H1 (cell line): ENCODE results near the gene VPS41. TPM values are rescaled to one million over a fixed set of nuclear protein-coding genes. Genes with fewer than 3 reads are reported as not detected.

Source experiments
- SIN3A ChIP-seq, 2 experiments: IDR thresholded peaks in 1 of 2; conservative IDR thresholded peaks in 1 of 2; 2 replicates each; pipeline ENCODE4 v1.6.1; 2011 to 2012; ENCODE audit warnings: low read length in 2 of 2, improper control_type of control experiment in 1 of 2, low read depth in 1 of 2, mild to moderate bottlenecking in 1 of 2
- SIRT6 ChIP-seq: IDR thresholded peaks from one replicate; pipeline ENCODE4 v1.7.1; 2012; ENCODE audit warnings: low read length, inconsistent platforms
- TAF1 ChIP-seq: IDR thresholded peaks from 2 replicates; pipeline ENCODE4 v1.6.1; 2011; ENCODE audit warnings: mild to moderate bottlenecking, low read depth, low read length
- TAF7 ChIP-seq: optimal IDR thresholded peaks from 2 replicates; pipeline ENCODE3; 2011; ENCODE audit warnings: low read depth, mild to moderate bottlenecking, inconsistent platforms, low read length, moderate library complexity, borderline replicate concordance
- ZNF274 ChIP-seq: IDR thresholded peaks from 2 replicates; pipeline ENCODE4 v1.7.0; 2012; ENCODE audit warnings: low read length, borderline replicate concordance; ENCODE audit errors: extremely low read depth
- polyA plus RNA-seq, 7 experiments: library from polyadenylated mRNA; depleted of rRNA in 3 of 7; stranded (reverse) in 5 of 7; unstranded in 2 of 7; fragments of >200 nt in 5 of 7; fragments of 200-250 nt in 2 of 7; gene quantifications; 1 replicate in 5 of 7; 2 replicates in 1 of 7; 4 replicates in 1 of 7; pipeline versions ENCODE4 v1.2.1 to v1.2.3, GENCODE V29; 2011 to 2013; ENCODE audit warnings: missing spikeins in 2 of 7, mixed read lengths in 2 of 7
- total RNA-seq: library from RNA; stranded (reverse); fragmentation: NEBNext Ultra II Directional; extraction: Animal tissue kit (Norgen Biotek cat#: 25700); gene quantifications from 2 replicates; pipeline ENCODE4 v1.2.1, GENCODE V29; 2021
- TF ChIP-seq, protein P1 (sequence below): IDR thresholded peaks from 2 replicates; pipeline ENCODE4 v1.6.1; 2011; ENCODE audit warnings: low read length, improper control_type of control experiment

Gene VPS41
- total and polyA plus RNA-seq, 2 of the 8 experiments (the other 6 are each of a cell fraction or from before 2014, with no cell fraction given), result 10.7 to 63.3 TPM

DNA sequence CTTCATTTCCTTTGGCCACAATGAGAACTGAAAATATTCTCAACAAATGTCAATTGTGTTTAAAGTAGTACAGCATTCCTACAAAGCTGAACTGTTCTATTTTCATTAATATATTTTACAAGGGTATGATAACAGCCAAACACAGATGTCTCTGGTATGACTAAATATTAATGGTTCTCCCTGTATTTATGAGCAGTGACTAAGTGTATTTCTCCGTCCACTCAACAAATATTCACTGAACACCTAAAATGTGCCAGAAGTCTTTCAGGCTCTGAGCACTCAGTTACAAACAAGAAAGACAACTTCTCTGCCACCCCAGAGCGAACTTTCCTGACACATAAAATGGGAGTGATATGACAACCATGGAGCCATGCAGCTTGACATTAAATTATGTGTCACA lies 135.6 kb downstream of the VPS41 start (continued):
- TF ChIP-seq, protein P1, sequence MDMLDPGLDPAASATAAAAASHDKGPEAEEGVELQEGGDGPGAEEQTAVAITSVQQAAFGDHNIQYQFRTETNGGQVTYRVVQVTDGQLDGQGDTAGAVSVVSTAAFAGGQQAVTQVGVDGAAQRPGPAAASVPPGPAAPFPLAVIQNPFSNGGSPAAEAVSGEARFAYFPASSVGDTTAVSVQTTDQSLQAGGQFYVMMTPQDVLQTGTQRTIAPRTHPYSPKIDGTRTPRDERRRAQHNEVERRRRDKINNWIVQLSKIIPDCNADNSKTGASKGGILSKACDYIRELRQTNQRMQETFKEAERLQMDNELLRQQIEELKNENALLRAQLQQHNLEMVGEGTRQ, result no peak
- TF ChIP-seq ZNF274, result no peak
- TF ChIP-seq SIRT6, result no peak
- no peak for TF ChIP-seq SIN3A (conservative IDR thresholded peaks at IDR 0.05 in 1 of 2, IDR thresholded peaks at IDR 0.05 in 1 of 2; ENCODE audit: low read depth in 1 of 2, low read length in 2 of 2)
- TF ChIP-seq TAF1, result no peak
- no peak for TF ChIP-seq TAF7
